Thyroid gland (tissue), 4 donors: ENCODE results near the gene FCRLB. TPM values are rescaled to one million over a fixed set of nuclear protein-coding genes. Genes with fewer than 3 reads are reported as not detected.
"Not testable (repeated sequence)": the region's sequence is repeated elsewhere in the genome, so short reads cannot be mapped to it uniquely, and the experiment has no call there.

Experiments
- DNase-seq, 2 donors: peaks; one replicate each; pipeline ENCODE4 v3.0.0-alpha.2; 2019
- H3K27ac ChIP-seq, 3 donors: fragments of 200-600 bp; sonication (generic); 1 replicate in 2 of 3; 2 replicates in 1 of 3; pipeline ENCODE4 v1.5.1; 2016 to 2019; ENCODE audit warnings: mild to moderate bottlenecking in 1 of 3, moderate library complexity in 1 of 3
- H3K27me3 ChIP-seq: fragments of 200-600 bp; sonication (generic); one replicate; pipeline ENCODE4 v1.5.1; 2019
- H3K36me3 ChIP-seq, 2 donors: fragments of 200-600 bp; sonication (generic); one replicate each; pipeline ENCODE4 v1.5.1; 2016 to 2019
- H3K4me1 ChIP-seq, 2 donors: fragments of 200-600 bp; sonication (generic); one replicate each; pipeline ENCODE4 v1.5.1; 2017 to 2019
- H3K4me3 ChIP-seq, 3 donors: fragments of 200-600 bp; sonication (generic); replicated peaks in 1 of 3; 1 replicate in 2 of 3; 2 replicates in 1 of 3; pipeline ENCODE4 v1.5.1; 2016; ENCODE audit warnings: mild to moderate bottlenecking in 1 of 3
- H3K9me3 ChIP-seq: fragments of 200-600 bp; sonication (generic); one replicate; pipeline ENCODE4 v1.5.1; 2017
- POLR2A ChIP-seq, 2 donors: fragments of 450-650 bp; IDR thresholded peaks; one replicate each; pipeline ENCODE4 v1.6.1; 2017; ENCODE audit warnings: antibody characterized with exemption in 2 of 2, mild to moderate bottlenecking in 2 of 2, moderate library complexity in 1 of 2
- WGBS, 2 donors: methylation state at CpG; one replicate each; pipeline ENCODE4 v1.1.5; 2017; 5-methylcytosine and 5-hydroxymethylcytosine counted together
- intact Hi-C: fragments of 100-400 bp; cut with DNase I; formaldehyde crosslinking; loops from one replicate; pipeline ENCODE4 v1.15.1; 2023
- total RNA-seq, 4 donors: library from RNA; depleted of rRNA; stranded (reverse); fragments of >200 nt; gene quantifications; one replicate each; pipeline ENCODE4 v1.2.3, GENCODE V29; 2016
- TF ChIP-seq, protein P1 (sequence below), 6 experiments: fragments of 200-600 bp in 3 of 6; fragments of 450-650 bp in 3 of 6; sonication (generic) in 3 of 6; IDR thresholded peaks; one replicate each; pipeline ENCODE4 v1.5.1; 2016 to 2019; ENCODE audit warnings: antibody characterized with exemption in 6 of 6, mild to moderate bottlenecking in 2 of 6, inconsistent platforms in 1 of 6, moderate library complexity in 1 of 6

The FCRLB gene
- total RNA-seq, 4 donors from 2014 or later, result 0.67 to 2.4 (median 0.89) TPM; not detected in 1

DNA sequence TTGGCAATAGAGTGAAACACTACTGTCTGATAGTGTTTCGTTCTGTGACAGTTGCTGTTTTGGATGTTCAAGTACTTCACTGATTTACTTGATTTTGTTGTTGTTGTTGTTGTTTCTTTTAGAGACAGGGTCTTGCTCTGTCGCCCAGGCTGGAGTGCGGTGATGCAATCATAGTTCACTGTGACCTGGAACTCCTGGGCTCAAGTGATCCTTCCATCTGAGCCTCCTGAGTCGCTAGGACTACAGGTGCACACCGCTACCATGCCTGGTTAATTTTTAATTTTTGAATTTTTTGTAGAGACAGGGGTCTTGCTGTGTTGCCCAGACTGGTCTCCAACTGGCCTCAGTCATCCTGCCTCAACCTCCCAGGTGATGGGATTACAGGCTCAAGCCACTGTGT is 47.1 kb downstream of the FCRLB start:
- TF ChIP-seq, protein P1, sequence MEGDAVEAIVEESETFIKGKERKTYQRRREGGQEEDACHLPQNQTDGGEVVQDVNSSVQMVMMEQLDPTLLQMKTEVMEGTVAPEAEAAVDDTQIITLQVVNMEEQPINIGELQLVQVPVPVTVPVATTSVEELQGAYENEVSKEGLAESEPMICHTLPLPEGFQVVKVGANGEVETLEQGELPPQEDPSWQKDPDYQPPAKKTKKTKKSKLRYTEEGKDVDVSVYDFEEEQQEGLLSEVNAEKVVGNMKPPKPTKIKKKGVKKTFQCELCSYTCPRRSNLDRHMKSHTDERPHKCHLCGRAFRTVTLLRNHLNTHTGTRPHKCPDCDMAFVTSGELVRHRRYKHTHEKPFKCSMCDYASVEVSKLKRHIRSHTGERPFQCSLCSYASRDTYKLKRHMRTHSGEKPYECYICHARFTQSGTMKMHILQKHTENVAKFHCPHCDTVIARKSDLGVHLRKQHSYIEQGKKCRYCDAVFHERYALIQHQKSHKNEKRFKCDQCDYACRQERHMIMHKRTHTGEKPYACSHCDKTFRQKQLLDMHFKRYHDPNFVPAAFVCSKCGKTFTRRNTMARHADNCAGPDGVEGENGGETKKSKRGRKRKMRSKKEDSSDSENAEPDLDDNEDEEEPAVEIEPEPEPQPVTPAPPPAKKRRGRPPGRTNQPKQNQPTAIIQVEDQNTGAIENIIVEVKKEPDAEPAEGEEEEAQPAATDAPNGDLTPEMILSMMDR (IDR thresholded peaks at IDR 0.05), result no peak
- TF ChIP-seq POLR2A (IDR thresholded peaks at IDR 0.05), result no peak
- no peak overlapping the region for H3K4me3 ChIP-seq
- 91 to 97% methylated on average over 5 of the region's 5 CpGs for WGBS, 2 donors
- H3K27me3 ChIP-seq, result no peaks in the 10 kb centered on the region
- peaks cover 6 to 31% of the 10 kb centered on the region in 2 donors for H3K4me1 ChIP-seq
- DNase-seq, result no peak
- H3K9me3 ChIP-seq, result no peaks in the 10 kb centered on the region
- H3K27ac ChIP-seq, result no peak overlapping the region
- intact Hi-C loops, result no loop called here
- H3K36me3 ChIP-seq, result no peaks in the 10 kb centered on the region

DNA sequence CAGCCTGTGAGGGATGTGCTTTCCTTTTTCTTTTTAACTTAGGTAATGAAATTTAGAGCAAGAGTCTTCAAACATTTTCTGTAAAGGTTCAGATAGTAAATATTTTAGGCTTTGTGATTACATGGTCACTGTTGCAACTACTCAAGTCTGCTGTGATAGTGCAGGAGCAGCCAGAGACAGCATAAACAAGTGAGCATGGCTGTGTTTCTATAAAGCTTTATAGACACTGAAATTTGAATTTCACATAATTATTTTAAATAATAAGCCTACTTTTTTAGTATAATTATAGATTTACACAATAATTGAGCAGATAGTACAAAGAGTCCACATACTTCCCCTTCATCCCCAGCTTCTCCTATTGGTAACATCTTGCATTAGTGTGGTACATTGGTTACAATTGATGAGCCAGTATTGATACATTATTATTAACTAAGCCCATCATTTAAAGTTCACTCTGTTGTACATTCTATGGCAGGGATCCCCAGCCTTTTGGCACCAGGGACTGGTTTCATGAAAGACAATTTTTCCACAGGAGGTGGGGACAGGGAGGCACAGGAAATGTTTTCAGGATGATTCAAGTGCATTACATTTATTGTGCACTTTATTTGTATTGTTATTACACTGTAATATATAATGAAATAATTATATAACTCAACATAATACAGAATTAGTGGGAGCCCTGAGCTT is 47.8 kb downstream of the FCRLB start:
- Histone ChIP-seq H3K36me3 (no peaks in the 10 kb centered on the region), H3K9me3 (no peaks in the 10 kb centered on the region), H3K27me3 (no peaks in the 10 kb centered on the region), H3K4me3 (no peak overlapping the region), H3K4me1 (peaks cover 6 to 31% of the 10 kb centered on the region in 2 donors), H3K27ac (no peak overlapping the region)
- TF ChIP-seq, protein P1 (IDR thresholded peaks at IDR 0.05), result no peak
- no peak for TF ChIP-seq POLR2A (IDR thresholded peaks at IDR 0.05)
- no peak for DNase-seq
- intact Hi-C loops, result no loop called here

DNA sequence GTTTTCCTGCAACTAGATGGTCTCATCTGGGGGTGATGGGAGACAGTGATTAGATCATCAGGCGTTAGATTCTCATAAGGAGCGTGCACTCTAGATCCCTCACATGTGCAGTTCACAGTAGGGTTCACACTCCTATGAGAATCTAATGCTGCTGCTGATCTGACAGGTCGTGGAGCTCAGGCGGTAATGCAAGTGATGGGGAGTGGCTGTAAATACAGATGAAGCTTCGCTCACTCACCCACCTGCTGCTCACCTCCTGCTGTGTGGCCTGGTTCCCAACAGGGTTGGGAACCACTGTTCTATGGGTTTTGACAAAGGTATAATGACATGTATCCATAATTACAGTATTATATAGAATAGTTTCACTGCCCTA is 48.3 kb downstream of the FCRLB start:
- H3K9me3 ChIP-seq, H3K27ac ChIP-seq, H3K4me3 ChIP-seq, intact Hi-C loops, DNase-seq, H3K36me3 ChIP-seq, H3K27me3 ChIP-seq: not testable (repeated sequence)
- peaks cover 6 to 31% of the 10 kb centered on the region in 2 donors for H3K4me1 ChIP-seq
- 78 to 84% methylated on average over 5 of the region's 5 CpGs for WGBS, 2 donors

DNA sequence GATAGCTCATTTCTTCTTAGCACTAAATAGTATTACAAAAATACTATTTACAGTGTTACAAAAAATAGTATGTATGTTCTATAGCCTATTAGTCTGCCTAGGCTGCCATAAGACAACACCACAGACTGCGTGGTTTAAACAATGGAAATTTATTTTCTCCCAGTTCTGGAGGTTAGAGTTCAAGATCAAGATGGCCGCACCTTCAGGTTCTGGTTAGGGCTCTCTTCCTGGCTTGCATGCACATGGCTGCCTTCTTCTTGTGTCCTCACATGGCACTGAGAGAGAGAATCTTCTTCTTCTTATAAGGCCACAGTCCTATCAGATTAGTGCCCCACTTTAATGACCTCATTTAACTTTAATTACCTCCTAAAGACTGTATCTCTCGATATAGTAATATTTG is 48.9 kb downstream of the FCRLB start:
- WGBS, 2 donors, result 97% methylated on average over 3 of the region's 3 CpGs
- H3K27me3 ChIP-seq, result no peaks in the 10 kb centered on the region
- TF ChIP-seq, protein P1 (IDR thresholded peaks at IDR 0.05), result no peak
- no peak for TF ChIP-seq POLR2A (IDR thresholded peaks at IDR 0.05)

DNA sequence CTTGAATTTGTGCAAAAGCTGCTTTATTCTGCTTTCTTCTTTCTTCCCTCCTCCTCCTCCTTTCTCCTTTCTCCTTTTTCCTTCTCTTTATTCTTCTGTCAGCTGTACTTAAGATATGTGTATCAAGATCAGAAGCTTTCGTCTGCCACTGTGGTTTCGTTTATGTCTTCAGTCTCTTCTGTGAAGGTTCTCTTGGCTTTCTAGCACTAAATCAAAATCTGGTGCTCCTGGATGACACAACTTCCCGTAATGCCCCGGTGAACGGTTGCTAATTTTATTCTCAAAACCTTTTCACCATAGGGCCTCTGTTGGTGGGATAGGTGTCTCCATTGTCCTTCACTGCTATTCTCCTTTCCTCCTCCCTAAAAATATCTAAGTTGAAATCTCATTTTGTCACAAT is 49.8 kb downstream of the FCRLB start:
- no peaks in the 10 kb centered on the region for H3K36me3 ChIP-seq
- no peak for DNase-seq
- WGBS, 2 donors, result 78 to 86% methylated on average over 5 of the region's 5 CpGs
- H3K27me3 ChIP-seq, result no peaks in the 10 kb centered on the region
- TF ChIP-seq, protein P1 (IDR thresholded peaks at IDR 0.05), result no peak
- no peak for TF ChIP-seq POLR2A (IDR thresholded peaks at IDR 0.05)
- no peaks in the 10 kb centered on the region for H3K9me3 ChIP-seq
- peaks cover 6 to 27% of the 10 kb centered on the region in 2 donors for H3K4me1 ChIP-seq
- H3K27ac ChIP-seq, result no peak overlapping the region
- H3K4me3 ChIP-seq, result no peak overlapping the region
- intact Hi-C loops, result no loop called here

More for the DNA sequence above, 48.9 kb downstream of the FCRLB start:
- Histone ChIP-seq H3K9me3 (no peaks in the 10 kb centered on the region), H3K27ac (no peak overlapping the region), H3K4me1 (peaks cover 6 to 27% of the 10 kb centered on the region in 2 donors), H3K4me3 (no peak overlapping the region), H3K36me3 (no peaks in the 10 kb centered on the region)
- DNase-seq, result no peak
- intact Hi-C loops, result no loop called here
